NCI-H2196 (cell line): ENCODE measurements around the gene QRFPR.
"Not testable (repeated sequence)": the region's sequence is repeated elsewhere in the genome, so short reads cannot be mapped to it uniquely, and the experiment has no call there.

Experiments used
- DNase-seq: peaks from one replicate; lab custom pipeline; 2025; ENCODE audit not compliant: unreplicated experiment; lab: John Stamatoyannopoulos, UW

QRFPR gene

GRCh38 chr4:121339824-121340223 lies 41.0 kb downstream of the QRFPR start:
- no peak for DNase-seq

- no peak for DNase-seq
Observed at GRCh38 chr4:121339307-121339706, 41.5 kb downstream of the QRFPR start.

GRCh38 chr4:121338518-121338917 lies 42.3 kb downstream of the QRFPR start:
- no peak for DNase-seq

- DNase-seq = no peak
Observed at GRCh38 chr4:121336706-121337105, 44.1 kb downstream of the QRFPR start.

GRCh38 chr4:121330180-121330665 lies 50.6 kb downstream of the QRFPR start:
- no peak for DNase-seq

GRCh38 chr4:121326597-121326996 lies 54.2 kb downstream of the QRFPR start:
- DNase-seq = no peak

- no peak for DNase-seq
Observed at GRCh38 chr4:121324331-121324730, 56.5 kb downstream of the QRFPR start.

GRCh38 chr4:121321466-121321865 lies 59.4 kb downstream of the QRFPR start:
- no peak for DNase-seq

GRCh38 chr4:121316091-121316490 lies 64.7 kb downstream of the QRFPR start:
- DNase-seq = no peak

- not testable (repeated sequence) for DNase-seq
Observed at GRCh38 chr4:121313430-121313829, 67.4 kb downstream of the QRFPR start.

GRCh38 chr4:121308828-121309227 lies 72.0 kb downstream of the QRFPR start:
- DNase-seq = no peak

- DNase-seq = no peak
Observed at GRCh38 chr4:121308328-121308663, 72.5 kb downstream of the QRFPR start.

GRCh38 chr4:121307445-121308327 lies 73.1 kb downstream of the QRFPR start:
- no peak for DNase-seq

GRCh38 chr4:121306931-121307330 lies 73.9 kb downstream of the QRFPR start:
- no peak for DNase-seq

- no peak for DNase-seq
Observed at GRCh38 chr4:121304893-121305292, 75.9 kb downstream of the QRFPR start.

GRCh38 chr4:121299367-121299766 lies 81.5 kb downstream of the QRFPR start:
- no peak for DNase-seq

- no peak for DNase-seq
Observed at GRCh38 chr4:121283319-121283718, 97.5 kb downstream of the QRFPR start.

GRCh38 chr4:121280425-121280824 lies 100.4 kb downstream of the QRFPR start:
- DNase-seq = no peak

- DNase-seq = no peak
Observed at GRCh38 chr4:121278811-121279368, 101.9 kb downstream of the QRFPR start.
